Stimulated activated CD4-positive, alpha-beta T cell treated with anti-CD3 and anti-CD28 coated beads, Interleukin-1b, Interleukin-23, amount 100 ng/mL, for 24 hours (primary cell): Measurements from ENCODE around the gene ARMC9.

Experiments
- DNase-seq, 4 experiments: peaks; one replicate each; pipeline ENCODE4 v3.0.0-alpha.2; 2020; ENCODE audit warnings: low read depth in 4 of 4, low spot score in 1 of 4

Gene ARMC9

GRCh38 chr2:231306791-231307393 is 108.5 kb downstream of the ARMC9 start:
- no peak for DNase-seq

GRCh38 chr2:231308219-231308618 is 109.8 kb downstream of the ARMC9 start:
- DNase-seq: no peak

GRCh38 chr2:231308631-231309428 is 110.4 kb downstream of the ARMC9 start:
- no peak for DNase-seq

GRCh38 chr2:231312066-231312465 is 113.6 kb downstream of the ARMC9 start:
- DNase-seq: no peak

- no peak for DNase-seq
These were observed 117.5 kb downstream of the ARMC9 start for GRCh38 chr2:231315896-231316295.

GRCh38 chr2:231317579-231317978 is 119.1 kb downstream of the ARMC9 start:
- no peak for DNase-seq

- no peak for DNase-seq
These were observed 120.0 kb downstream of the ARMC9 start for GRCh38 chr2:231318436-231318835.

GRCh38 chr2:231318954-231319353 is 120.5 kb downstream of the ARMC9 start:
- DNase-seq: no peak

GRCh38 chr2:231319867-231320266 is 121.4 kb downstream of the ARMC9 start:
- DNase-seq: no peak

GRCh38 chr2:231321021-231321420 is 122.6 kb downstream of the ARMC9 start:
- no peak for DNase-seq

- no peak for DNase-seq
These were observed 123.3 kb downstream of the ARMC9 start for GRCh38 chr2:231321556-231322334.

GRCh38 chr2:231323316-231323715 is 124.9 kb downstream of the ARMC9 start:
- DNase-seq: no peak

- DNase-seq: no peak
These were observed 127.4 kb downstream of the ARMC9 start for GRCh38 chr2:231325826-231326225.

- DNase-seq: no peak
These were observed 128.0 kb downstream of the ARMC9 start for GRCh38 chr2:231326404-231326803.

- no peak for DNase-seq
These were observed 131.9 kb downstream of the ARMC9 start for GRCh38 chr2:231330311-231330710.

- DNase-seq: no peak
These were observed 133.1 kb downstream of the ARMC9 start for GRCh38 chr2:231331533-231331932.

- DNase-seq: no peak
These were observed 134.0 kb downstream of the ARMC9 start for GRCh38 chr2:231332388-231332787.

GRCh38 chr2:231332872-231333500 is 134.6 kb downstream of the ARMC9 start:
- DNase-seq: no peak

GRCh38 chr2:231334179-231334930 is 135.9 kb downstream of the ARMC9 start:
- no peak for DNase-seq

- no peak for DNase-seq
These were observed 136.6 kb downstream of the ARMC9 start for GRCh38 chr2:231334981-231335380.

GRCh38 chr2:231335591-231335990 is 137.2 kb downstream of the ARMC9 start:
- DNase-seq: no peak
